NCI-H1930 (cell line): ENCODE results near the gene NECTIN2.
A peak's percentile ranks its signal among the peaks of the same experiment; 100 is the strongest.
"Not testable (repeated sequence)": the region's sequence is repeated elsewhere in the genome, so short reads cannot be mapped to it uniquely, and the experiment has no call there.

ENCODE experiments used
- DNase-seq, 2 experiments: peaks; one replicate each; lab custom pipeline; 2025; lab: John Stamatoyannopoulos, UW

The NECTIN2 gene

DNA sequence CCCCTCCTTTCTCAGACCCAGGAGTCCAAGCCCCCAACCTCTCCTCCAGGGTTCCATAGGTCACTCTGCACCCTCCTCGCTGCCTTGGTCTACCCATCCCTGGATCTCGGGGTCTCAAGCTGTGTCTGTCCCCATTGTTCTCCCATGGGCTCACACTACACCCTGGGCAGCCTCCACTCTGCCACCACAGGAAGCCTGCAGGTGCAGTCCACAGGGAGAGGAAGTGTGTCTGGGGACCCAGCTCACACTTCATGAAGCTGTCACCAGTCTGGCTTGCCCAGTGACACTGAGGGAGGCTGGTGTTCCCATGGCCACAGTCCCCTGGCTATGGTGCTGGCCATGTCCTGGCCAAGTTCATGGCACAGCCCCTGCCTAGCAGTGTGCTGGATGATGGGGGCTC is 5.3 kb downstream of the NECTIN2 start:
- DNase-seq, result no peak

DNA sequence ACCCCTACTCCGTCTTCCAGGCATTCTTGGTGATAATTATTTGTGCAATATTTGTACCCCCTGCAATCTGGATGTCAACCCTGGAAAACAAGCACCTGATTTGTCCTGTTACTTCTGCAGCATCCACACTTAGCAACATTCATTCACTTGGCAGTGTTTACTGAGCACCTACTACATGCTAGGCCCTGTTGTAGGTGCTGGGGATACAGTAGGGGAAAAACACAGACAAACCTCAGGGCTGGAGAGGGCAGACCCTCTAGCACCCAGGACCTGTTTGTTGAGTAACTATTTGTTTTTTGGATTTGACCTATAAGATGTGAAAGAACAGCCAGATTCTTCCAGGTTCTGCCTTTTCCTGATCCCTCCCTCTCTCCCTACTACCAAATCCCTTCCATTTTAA is 9.5 kb downstream of the NECTIN2 start:
- no peak for DNase-seq

DNA sequence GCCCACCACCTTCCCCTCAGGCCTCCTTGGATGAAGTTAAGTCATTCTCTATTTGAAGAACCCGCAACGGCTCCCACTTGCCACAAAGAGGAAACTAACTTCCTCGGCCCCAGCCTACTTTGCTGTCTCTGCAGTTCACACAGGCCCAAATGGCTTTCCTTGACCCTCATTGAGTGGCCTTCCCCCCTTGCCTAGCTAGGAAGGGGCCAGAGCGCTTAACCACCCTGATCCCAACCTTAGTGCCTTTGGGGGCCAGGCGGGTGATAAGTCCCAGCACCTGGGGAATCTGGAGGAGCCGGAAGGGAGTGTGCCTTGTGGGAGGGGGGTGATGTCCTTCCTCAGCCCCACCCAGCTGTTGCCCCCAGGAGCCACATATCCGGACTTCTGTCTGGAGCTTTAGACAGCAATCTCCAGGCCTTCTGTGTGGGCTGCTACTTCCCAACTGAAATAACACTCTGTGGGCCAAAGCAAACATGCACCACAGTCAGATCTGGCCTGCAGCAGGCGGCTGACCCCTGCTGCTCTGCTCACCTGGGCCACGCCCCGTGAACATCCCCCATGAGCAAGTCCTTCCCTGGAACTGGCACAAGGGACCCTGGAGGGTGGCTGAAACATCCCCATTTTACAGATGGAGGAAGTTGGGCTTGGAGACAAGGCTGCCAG is 10.5 kb downstream of the NECTIN2 start:
- no peak for DNase-seq

DNA sequence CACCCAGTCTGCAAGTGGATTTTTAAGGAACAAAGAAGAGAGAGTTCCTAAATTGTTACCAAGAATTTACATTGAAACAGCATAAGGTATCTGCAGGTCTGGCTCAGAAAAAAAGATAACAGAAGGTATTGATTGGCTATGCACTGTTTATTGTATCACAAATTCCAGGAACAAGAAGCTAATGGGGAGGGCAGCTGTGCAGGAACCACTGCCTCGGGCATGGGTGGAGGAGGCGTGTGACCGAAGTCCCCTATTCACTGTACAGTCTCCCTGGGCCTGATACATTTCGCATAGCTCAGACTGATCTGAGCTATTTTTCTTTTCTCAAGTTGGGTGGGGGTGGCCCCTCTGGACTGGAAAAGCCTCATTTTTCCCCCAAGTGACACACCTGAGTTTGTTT is 11.7 kb downstream of the NECTIN2 start:
- DNase-seq, result no peak

DNA sequence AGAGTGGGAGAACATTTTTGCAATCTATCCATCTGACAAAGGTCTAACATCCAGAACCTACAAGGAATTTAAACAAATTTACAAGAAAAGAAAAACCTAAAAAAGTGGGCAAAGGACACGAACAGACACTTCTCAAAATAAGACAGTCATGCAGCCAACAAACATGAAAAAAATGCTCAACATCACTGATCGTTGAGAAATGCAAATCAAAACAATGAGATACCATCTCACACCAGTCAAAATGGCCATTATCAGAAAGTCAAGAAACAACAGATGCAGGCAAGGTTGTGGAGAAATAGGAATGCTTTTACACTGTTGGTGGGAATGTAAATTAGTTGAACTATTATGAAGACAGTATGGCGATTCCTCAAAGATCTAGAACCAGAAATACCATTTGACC is 15.5 kb downstream of the NECTIN2 start:
- DNase-seq, result peak in 1 of 2 experiments; percentile 58

DNA sequence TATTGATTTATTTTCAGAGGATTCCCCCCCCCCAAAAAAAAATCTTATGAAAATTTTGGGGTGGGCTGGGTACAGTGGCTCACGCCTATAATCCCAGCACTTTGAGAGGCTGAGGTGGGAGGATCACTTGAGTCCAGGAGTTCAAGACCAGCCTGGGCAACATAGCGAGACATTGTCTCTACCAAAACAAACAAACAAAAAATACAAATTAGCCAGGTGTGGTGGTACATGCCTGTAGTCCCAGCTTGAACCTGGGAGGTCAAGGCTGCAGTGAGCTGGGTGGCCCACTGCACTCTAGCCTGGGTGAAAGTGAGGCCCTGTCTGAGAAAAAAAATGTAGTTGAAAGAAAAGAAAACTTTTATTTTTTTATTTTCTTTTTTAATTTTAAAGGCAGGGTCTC is 17.9 kb downstream of the NECTIN2 start:
- no peak for DNase-seq

DNA sequence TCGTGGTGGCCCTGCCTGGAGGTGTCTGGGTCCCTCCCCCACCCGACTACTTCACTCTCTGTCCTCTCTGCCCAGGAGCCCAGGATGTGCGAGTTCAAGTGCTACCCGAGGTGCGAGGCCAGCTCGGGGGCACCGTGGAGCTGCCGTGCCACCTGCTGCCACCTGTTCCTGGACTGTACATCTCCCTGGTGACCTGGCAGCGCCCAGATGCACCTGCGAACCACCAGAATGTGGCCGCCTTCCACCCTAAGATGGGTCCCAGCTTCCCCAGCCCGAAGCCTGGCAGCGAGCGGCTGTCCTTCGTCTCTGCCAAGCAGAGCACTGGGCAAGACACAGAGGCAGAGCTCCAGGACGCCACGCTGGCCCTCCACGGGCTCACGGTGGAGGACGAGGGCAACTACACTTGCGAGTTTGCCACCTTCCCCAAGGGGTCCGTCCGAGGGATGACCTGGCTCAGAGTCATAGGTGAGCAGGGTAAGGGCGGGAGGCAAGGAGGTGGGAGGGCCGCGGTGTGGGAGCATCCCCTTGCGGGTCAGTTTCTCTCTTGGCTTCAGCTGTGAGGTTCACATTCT is 19.2 kb downstream of the NECTIN2 start:
- no peak for DNase-seq

DNA sequence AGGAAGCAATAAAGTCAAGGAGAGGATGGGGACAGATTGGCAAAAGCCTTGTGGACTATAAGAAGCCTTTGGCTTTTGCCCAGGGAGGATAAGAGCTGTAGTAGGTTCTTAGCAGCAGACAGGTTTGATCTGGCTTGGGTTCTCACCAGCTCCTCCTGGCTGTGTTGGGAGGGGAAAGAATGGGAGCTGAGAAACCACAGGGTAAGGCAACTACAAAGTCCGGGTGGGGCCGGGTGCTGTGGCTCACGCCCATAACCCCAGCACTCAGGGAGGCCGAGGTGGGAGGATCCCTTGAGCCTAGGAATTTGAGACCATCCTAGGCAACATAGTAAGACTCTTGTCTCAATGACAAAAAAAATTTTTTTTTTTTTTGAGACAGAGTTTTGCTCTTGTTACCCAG is 20.6 kb downstream of the NECTIN2 start:
- DNase-seq, result no peak

DNA sequence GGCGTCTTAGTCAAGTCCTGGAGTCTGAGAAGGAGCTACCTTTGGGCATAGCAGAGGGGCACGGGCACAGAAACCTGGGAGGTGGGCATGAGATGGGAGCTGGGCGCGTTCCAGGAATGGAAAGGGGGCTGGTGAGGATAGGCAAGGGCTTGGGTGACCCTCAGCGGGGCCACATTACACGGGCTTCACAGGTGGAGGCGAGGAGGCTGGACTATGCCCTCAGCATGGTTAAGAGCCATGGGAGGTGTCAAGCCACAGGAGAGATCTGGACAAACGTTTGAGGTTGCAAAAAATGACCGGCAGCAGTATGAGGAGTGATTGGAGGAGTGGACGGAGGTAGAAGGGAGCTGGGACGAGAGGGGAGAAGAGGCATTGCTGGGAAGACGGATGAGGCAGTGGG is 21.5 kb downstream of the NECTIN2 start:
- DNase-seq, result no peak

DNA sequence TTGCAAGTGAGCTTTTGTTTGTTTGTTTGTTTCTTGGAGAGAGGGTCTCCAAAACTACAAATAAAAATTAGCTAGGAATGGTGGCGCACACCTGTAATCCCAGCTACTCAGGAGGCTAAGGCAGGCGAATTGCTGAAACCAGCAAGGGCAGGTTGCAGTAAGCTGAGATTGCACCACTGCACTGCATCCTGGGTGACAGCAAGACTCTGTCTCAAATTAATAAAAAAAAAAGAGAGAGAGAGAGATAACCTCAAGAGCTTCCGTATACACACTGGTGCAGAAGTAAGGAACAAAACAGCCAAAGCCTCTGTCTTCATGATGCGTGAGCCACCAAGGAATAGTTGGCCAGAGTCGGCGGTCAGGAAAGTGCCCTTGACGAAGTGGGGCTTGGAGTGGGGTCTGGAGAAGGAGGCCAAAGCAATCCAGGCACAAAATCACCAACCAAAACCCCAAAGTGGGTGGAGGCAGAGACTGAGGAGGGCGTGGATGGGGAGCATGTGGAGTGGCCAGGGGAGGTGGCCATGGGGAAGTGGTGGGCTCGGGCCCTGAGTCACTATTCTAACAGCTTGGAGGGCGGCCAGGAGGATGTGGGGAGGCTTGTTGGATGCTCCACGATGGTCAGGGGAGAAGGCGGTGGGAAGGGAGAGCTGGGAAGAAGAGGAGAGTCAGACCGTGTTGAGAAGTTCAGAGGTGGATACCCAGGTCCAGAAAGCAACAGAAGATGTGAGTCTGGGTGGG is 23.8 kb downstream of the NECTIN2 start:
- no peak for DNase-seq

DNA sequence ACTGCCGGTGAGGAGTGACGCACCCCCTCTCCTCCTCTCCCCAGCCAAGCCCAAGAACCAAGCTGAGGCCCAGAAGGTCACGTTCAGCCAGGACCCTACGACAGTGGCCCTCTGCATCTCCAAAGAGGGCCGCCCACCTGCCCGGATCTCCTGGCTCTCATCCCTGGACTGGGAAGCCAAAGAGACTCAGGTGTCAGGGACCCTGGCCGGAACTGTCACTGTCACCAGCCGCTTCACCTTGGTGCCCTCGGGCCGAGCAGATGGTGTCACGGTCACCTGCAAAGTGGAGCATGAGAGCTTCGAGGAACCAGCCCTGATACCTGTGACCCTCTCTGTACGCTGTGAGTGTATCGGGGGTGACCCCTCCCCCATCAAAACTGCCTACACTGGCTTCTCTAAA is 25.7 kb downstream of the NECTIN2 start:
- no peak for DNase-seq

DNA sequence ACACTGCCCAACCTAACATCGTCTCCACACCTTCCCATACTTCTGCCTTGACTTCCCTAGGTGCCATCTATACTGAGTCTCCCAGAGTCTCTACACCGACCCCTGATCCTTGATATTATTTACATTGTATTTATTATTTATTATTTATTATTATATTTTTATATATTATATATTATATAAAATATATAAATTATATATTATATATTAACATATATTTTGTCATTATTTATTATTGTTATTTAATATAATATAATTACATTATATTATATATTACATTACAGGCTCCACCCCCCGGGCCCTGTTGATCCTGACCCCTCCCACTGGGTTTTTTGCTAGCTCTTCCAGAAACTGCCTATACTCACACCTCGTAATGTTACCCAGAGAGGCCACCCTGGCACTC is 26.6 kb downstream of the NECTIN2 start:
- no peak for DNase-seq

DNA sequence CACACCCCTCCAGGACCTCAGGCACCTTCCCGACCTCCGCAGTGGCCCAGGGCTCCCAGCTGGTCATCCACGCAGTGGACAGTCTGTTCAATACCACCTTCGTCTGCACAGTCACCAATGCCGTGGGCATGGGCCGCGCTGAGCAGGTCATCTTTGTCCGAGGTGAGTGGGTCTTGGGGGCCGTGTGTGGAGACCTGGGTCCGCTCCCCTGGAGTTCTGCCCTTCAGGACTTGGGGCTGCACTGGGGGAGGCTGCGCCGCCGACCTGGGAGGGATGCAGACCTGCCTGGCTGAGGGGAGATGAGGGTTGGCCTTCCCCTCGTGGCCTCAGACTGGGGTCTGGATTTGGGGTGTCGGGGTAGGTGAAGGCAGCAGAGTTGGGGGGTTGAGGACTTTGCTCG is 28.2 kb downstream of the NECTIN2 start:
- DNase-seq, result no peak

DNA sequence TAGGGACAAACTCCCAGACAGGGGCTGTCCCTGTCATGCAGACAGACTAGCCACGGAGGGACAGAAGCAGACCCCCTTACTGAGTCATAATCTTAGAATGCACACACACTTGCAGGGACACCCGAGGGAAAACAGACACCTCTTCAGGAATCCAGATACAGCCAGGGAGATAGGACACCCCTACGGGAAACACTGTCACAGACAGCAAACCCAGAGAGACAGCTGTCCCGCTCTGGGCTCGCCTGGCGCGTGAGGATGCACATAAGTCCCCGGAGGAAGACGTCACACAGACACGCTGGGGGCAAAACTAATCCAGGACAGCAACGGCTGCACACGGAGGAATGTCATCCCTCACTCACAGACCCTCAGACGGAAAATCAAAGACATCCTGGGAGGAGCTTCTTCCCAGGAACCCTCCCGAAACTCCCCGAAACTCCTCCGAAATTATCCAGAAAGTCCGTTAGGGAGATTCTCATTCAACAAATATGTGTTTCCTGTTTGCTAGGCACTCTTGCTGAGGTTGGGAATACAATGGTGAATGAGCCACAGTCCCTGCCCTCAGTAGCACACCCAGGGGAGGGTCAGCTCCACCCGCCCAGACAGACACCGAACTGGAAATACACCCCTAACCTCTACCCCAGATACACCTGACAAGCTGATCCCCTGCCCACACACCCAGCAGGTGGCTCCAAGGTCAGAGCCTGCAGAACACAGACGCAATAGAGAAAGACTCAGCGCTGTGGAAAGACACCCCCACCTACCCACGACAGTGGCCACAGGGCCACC is 29.8 kb downstream of the NECTIN2 start:
- DNase-seq, result no peak

DNA sequence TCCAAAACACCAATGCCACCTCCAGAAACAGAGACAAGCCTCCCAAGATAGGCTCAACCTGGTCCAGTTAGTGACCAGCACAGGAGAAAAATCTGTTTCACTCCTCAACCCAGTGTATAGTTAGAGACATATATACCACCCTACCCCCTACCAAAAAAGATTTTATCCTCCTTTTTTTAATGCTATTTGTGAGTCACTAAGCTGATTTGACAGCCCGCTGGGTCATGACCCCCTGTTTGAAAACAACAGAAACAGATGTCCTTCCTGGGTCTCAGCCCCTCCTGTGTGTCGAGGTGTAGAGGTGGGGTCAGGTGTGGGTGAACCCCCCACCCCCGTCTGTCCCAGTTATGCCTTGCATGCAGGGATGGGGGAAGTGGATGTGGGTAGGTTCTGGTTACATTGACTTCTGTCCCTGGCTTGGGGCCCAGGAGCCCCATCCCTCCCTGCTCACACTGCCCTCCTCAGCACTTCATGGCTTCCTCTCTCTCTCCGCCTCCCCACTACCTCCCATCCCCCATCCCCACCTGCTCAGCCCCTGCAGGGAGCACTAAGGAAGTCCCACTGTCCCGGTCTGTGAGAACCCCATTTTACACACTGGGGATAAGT is 30.9 kb downstream of the NECTIN2 start:
- no peak for DNase-seq

DNA sequence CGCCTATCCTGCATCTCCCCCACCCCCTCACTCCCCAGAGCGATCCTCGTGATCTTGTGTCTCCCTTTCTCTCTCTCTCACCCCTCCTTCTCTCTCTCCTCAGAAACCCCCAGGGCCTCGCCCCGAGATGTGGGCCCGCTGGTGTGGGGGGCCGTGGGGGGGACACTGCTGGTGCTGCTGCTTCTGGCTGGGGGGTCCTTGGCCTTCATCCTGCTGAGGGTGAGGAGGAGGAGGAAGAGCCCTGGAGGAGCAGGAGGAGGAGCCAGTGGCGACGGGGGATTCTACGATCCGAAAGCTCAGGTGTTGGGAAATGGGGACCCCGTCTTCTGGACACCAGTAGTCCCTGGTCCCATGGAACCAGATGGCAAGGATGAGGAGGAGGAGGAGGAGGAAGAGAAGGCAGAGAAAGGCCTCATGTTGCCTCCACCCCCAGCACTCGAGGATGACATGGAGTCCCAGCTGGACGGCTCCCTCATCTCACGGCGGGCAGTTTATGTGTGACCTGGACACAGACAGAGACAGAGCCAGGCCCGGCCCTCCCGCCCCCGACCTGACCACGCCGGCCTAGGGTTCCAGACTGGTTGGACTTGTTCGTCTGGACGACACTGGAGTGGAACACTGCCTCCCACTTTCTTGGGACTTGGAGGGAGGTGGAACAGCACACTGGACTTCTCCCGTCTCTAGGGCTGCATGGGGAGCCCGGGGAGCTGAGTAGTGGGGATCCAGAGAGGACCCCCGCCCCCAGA is 32.2 kb downstream of the NECTIN2 start:
- DNase-seq, result no peak

DNA sequence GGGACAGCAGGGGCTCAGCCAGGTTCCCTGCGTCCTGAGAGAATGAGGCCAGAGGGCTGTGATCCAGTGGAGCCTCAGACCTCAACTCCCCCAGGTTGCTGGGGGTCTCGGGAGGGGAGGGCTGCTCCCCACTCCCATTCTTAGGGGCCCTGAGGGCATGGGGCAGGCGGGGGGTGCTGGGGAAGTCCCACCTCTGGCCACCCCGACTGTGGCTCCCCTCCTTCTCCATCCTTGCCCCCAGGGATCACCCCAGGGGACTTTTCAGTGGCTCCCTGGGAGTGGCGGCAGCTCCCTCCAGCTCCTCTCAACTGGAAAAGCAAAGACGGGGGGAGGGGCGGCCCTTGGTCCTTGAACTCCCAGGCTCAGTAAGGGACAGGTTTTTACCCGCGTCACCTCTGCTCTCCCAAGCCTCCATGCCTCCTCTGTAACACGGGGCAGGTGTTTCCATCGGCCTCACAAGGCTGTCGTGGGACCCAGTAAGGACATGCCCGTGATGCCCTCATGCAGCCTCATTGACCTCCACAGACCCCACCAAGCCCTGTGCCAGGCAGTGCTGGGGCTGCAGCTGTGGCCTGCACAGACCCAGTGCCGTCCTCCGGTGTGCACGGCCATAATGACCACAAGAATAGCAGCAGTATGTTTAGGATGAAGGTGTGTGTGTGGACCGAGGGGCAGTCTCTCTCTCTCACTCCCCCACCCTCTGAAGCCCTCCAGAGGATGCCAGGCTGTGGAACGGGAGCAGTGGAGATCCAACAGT is 33.4 kb downstream of the NECTIN2 start:
- no peak for DNase-seq

DNA sequence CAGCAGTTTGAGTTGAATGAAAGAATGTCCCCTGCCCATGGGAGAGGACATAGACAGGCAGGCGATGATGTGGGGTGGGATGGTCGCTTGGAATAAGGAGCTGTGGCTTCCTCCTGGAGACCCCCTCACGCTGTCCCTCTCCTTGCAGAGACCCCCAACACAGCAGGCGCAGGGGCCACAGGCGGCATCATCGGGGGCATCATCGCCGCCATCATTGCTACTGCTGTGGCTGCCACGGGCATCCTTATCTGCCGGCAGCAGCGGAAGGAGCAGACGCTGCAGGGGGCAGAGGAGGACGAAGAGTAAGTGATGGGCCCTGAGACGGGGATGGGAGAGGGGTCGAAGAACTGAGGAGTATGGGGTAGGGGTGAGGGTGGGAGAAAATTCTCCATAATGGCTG is 36.0 kb downstream of the NECTIN2 start:
- no peak for DNase-seq

DNA sequence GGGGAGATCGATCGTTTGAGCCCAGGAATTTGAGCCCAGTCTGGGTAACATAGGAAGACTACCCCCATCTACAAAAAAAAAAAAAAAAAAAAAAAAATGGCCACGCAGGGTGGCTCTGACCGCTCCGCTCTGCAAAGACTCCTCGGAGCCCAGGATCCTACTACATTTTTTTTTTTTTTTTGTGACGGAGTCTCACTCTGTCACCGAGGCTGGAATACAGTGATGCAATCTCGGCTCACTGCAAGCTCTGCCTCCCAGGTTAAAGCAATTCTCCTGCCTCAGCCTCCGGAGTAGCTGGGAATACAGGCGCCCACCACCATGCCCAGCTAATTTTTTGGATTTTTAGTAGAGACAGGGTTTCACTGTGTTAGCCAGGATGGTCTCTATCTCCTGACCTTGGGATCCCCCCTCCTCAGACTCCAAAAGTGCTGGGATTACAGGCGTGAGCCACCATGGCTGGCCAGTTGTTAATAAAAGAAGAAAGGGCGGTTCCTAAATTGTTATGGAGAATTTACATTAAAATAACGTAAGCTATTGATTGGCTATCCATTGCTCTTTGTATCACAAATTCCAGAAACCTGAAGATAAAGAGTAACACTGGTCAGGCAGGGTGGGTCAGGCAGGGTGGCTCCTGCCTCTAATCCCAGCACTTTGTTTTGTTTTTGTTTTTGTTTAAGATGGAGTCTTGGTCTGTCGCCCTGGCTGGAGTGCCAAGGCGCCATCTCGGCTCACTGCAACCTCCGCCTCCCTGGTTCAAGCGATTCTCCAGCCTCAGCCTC is 36.7 kb downstream of the NECTIN2 start:
- DNase-seq, result not testable (repeated sequence)

DNA sequence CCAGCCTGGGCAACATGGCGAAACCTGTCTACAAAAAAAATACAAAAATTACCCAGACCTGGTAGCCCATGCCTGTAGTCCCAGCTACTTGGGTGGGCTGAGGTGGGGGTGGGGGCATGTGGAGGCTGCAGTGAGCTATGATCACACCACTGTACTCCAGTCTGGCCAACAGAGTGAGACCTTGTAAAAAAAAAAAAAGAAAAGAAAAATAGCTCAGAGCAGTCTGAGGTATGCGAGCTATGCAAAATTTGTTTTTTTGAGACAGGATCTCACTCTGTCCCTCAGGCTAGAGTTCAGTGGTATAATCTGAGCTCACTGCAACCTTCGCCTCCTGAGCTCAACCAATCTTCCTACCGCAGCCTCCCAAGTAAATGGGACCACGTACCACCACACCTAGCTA is 37.8 kb downstream of the NECTIN2 start:
- no peak for DNase-seq
